ENCODE measurements around the gene KRTAP5-8. TPM values are rescaled to one million over a fixed set of nuclear protein-coding genes. Genes with fewer than 3 reads are reported as not detected.
"Not testable (repeated sequence)": the region's sequence is repeated elsewhere in the genome, so short reads cannot be mapped to it uniquely, and the experiment has no call there.

Gene KRTAP5-8
- total RNA-seq, 3 donors from 2014 or later = 0.32 TPM; not detected in 2

DNA sequence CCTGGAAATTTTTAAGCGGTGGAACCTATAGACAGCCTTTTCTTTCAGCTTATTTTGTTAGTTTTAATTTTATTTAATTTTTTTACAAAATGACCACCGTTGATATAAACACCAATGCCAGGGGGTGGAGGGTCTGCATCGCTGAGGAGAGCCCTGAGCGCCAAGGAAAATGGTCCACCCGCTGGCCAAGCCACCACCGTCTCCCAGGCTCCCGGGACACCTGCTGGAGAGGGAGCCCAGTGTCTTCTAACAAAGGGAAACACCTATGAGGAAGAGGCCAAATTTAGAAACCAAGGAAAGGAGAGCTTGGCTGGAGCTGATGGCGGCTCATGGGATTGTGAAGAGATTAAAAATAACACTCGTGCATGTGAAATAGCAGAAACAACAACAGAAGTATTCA, 288 bp upstream of the KRTAP5-8 start:
- no peak overlapping the region for H3K4me3 ChIP-seq
- H3K9me3 ChIP-seq = no peaks in the 10 kb centered on the region
- TF ChIP-seq POLR2A (IDR thresholded peaks at IDR 0.05) = no peak
- TF ChIP-seq POLR2AphosphoS5 (IDR thresholded peaks at IDR 0.05) = no peak
- TF ChIP-seq, protein P1, sequence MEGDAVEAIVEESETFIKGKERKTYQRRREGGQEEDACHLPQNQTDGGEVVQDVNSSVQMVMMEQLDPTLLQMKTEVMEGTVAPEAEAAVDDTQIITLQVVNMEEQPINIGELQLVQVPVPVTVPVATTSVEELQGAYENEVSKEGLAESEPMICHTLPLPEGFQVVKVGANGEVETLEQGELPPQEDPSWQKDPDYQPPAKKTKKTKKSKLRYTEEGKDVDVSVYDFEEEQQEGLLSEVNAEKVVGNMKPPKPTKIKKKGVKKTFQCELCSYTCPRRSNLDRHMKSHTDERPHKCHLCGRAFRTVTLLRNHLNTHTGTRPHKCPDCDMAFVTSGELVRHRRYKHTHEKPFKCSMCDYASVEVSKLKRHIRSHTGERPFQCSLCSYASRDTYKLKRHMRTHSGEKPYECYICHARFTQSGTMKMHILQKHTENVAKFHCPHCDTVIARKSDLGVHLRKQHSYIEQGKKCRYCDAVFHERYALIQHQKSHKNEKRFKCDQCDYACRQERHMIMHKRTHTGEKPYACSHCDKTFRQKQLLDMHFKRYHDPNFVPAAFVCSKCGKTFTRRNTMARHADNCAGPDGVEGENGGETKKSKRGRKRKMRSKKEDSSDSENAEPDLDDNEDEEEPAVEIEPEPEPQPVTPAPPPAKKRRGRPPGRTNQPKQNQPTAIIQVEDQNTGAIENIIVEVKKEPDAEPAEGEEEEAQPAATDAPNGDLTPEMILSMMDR (IDR thresholded peaks at IDR 0.05) = no peak
- no peak for DNase-seq (ENCODE audit: low spot score in 2 of 2)
- intact Hi-C loops (cut with DNase I; ENCODE audit: low total_unique reads) = no loop called here
- H3K36me3 ChIP-seq = no peaks in the 10 kb centered on the region
- H3K27ac ChIP-seq = no peak overlapping the region
- H3K27me3 ChIP-seq = no peaks in the 10 kb centered on the region
- H3K4me1 ChIP-seq = no peaks in the 10 kb centered on the region

DNA sequence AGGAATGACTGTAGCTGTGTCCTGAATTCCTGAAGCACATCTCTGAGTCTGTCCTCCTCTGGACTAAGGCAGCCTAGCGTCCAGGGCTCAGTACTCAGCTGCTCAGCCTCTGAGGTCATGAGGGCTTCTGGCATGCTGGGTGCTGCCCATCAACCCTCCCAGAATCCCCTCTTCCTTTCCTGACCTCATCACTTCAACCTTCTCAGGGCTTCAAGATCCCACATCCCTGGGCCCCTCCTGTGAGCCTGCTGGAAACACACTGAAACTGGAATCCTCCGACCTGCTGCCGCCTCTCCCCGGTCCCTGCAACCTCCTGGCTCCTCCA, 803 bp downstream of the KRTAP5-8 start:
- TF ChIP-seq, protein P1 (IDR thresholded peaks at IDR 0.05) = no peak
- TF ChIP-seq POLR2A (IDR thresholded peaks at IDR 0.05) (no peak), POLR2AphosphoS5 (IDR thresholded peaks at IDR 0.05) (no peak)
- Histone ChIP-seq H3K9me3 (no peaks in the 10 kb centered on the region), H3K27ac (no peak overlapping the region), H3K27me3 (no peaks in the 10 kb centered on the region), H3K4me3 (no peak overlapping the region), H3K4me1 (no peaks in the 10 kb centered on the region), H3K36me3 (no peaks in the 10 kb centered on the region)
- intact Hi-C loops (cut with DNase I; ENCODE audit: low total_unique reads) = no loop called here
- no peak for DNase-seq (ENCODE audit: low spot score in 2 of 2)

DNA sequence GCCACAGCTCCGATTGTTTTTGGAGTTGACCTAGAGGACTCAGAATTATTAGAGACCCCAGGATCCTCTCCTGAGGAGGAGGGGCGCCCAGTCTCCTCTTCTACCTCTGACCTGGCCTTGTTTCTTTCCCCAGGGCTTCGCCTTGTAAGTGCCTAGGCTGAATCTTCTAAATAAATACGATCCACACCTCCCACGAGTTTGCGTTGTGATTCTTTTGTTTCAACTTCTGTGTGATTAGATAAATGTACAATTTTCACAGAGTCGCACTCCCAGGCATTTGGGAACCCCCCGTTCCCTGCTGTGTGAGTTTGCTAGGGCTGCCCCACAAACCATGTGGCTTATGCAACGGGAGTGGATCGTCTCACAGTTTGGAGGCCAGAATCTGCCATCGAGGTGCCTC, 1.2 kb downstream of the KRTAP5-8 start:
- no peak overlapping the region for H3K4me3 ChIP-seq
- H3K27me3 ChIP-seq = no peaks in the 10 kb centered on the region
- intact Hi-C loops (cut with DNase I; ENCODE audit: low total_unique reads) = no loop called here
- no peaks in the 10 kb centered on the region for H3K9me3 ChIP-seq
- H3K36me3 ChIP-seq = no peaks in the 10 kb centered on the region
- H3K4me1 ChIP-seq = no peaks in the 10 kb centered on the region
- no peak overlapping the region for H3K27ac ChIP-seq
- TF ChIP-seq, protein P1 (IDR thresholded peaks at IDR 0.05) = no peak
- no peak for TF ChIP-seq POLR2AphosphoS5 (IDR thresholded peaks at IDR 0.05)
- no peak for TF ChIP-seq POLR2A (IDR thresholded peaks at IDR 0.05)
- DNase-seq (ENCODE audit: low spot score in 2 of 2) = no peak

DNA sequence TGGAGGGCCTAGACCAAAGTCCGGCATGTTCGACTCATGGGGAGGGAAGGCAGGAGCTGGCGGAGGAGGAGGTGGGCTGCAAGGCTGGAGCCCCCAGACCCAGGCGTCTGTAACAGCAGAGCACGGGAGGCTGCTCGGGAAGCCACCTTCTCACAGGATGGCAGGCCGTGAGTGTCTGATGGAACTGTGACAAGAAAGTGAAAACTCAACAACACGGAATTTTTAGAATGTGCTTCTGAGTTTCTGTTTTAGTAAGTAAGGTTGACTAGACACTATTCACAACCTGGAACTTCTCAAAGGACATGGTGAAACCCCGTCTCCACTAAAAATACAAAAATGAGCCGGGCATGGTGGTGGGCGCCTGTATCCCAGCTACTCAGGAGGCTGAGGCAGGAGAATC, 2.1 kb downstream of the KRTAP5-8 start:
- intact Hi-C loops (cut with DNase I; ENCODE audit: low total_unique reads); H3K9me3 ChIP-seq; H3K36me3 ChIP-seq; H3K4me3 ChIP-seq; H3K4me1 ChIP-seq; DNase-seq (ENCODE audit: low spot score in 2 of 2); H3K27ac ChIP-seq; H3K27me3 ChIP-seq: not testable (repeated sequence)

DNA sequence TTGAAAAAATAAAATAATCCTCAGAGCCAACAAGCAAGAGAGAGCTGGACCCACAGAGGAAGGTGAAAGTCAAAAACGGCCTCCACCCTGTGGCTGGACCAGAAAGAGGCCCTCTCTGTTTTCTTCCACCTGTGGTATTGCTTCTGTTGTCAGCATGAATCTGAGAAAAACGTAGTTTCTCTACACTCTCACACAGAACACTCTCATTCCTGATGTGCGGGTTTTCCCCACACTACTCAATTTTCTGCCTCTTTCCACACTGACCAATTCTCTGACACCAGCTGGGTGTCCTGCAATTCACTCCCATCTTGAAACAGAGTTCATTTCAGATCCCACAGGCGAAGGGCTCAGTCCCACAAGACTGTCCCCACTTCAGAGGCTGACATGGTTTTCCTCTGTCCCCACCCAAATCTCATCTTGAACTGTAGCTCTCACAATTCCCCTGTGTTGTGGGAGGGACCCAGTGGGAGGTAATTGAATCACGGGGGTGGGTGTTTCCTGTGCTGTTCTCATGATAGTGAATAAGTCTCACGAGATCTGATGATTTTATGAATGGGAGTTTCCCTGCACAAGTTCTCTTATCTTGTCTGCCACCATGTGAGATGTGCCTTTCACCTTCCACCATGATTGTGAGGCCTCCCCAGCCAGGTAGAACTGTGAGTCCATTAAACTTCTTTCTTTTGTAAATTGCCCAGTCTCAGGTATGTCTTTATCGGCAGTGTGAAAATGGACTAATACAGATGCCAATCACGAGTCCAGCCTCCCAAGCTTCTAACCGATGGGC, 2.9 kb downstream of the KRTAP5-8 start:
- H3K9me3 ChIP-seq; H3K27me3 ChIP-seq; H3K36me3 ChIP-seq; DNase-seq (ENCODE audit: low spot score in 2 of 2); H3K4me3 ChIP-seq; H3K27ac ChIP-seq; H3K4me1 ChIP-seq; intact Hi-C loops (cut with DNase I; ENCODE audit: low total_unique reads): not testable (repeated sequence)

DNA sequence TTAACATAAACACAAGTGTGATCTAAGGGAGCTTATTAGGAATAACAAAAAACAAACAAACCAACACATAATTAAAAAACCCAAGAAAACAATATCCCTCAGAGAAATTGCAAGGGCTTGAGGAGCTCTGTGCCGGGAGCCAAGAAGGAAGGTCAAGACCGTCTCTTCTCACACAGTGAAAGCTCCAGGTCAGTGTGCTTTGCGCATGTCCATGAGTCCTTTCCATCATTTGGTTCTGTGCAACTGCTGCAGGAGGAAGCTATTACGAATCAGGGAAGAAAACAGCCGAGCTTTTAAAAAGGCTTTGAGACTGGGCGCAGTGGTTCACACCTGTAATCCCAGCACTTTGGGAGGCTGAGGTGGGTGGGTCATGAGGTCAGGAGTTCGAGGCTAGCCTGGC, 4.6 kb downstream of the KRTAP5-8 start:
- Histone ChIP-seq H3K4me1 (no peaks in the 10 kb centered on the region), H3K27me3 (no peaks in the 10 kb centered on the region), H3K36me3 (no peaks in the 10 kb centered on the region), H3K4me3 (no peak overlapping the region), H3K9me3 (peaks cover 0 to 4% of the 10 kb centered on the region in 2 donors), H3K27ac (no peak overlapping the region)
- DNase-seq (ENCODE audit: low spot score in 2 of 2) = no peak
- no peak for TF ChIP-seq POLR2A (IDR thresholded peaks at IDR 0.05)
- TF ChIP-seq POLR2AphosphoS5 (IDR thresholded peaks at IDR 0.05) = no peak
- TF ChIP-seq, protein P1 (IDR thresholded peaks at IDR 0.05) = no peak
- intact Hi-C loops (cut with DNase I; ENCODE audit: low total_unique reads) = no loop called here
